HG03460 (cell line): ENCODE data around the gene NRXN2.

Experiments used
- ATAC-seq: cut with Tn5 transposase; IDR thresholded peaks from one replicate; pipeline ENCODE4 v1.9.1; 2021; ENCODE audit not compliant: unreplicated experiment

NRXN2 gene

GRCh38 chr11:64556721-64557250 lies 166.2 kb downstream of the NRXN2 start:
- ATAC-seq = no peak
